Type B pancreatic cell (in vitro differentiated cells): ENCODE measurements around the gene SLC38A10. TPM values are rescaled to one million over a fixed set of nuclear protein-coding genes. Genes with fewer than 3 reads are reported as not detected.
"Not testable (repeated sequence)": the region's sequence is repeated elsewhere in the genome, so short reads cannot be mapped to it uniquely, and the experiment has no call there.

ENCODE experiments used
- DNase-seq: peaks from one replicate; pipeline ENCODE4 v3.0.0; 2021; ENCODE audit warnings: mixed read lengths; ENCODE audit not compliant: unreplicated experiment; ENCODE audit errors: extremely low spot score
- H3K27ac Mint-ChIP-seq: 2 replicates; pipeline ENCODE4 v1.8.0; 2021; ENCODE audit warnings: mild to moderate bottlenecking, mixed read lengths
- H3K27me3 Mint-ChIP-seq: 2 replicates; pipeline ENCODE4 v1.8.0; 2021; ENCODE audit warnings: mixed read lengths
- H3K36me3 Mint-ChIP-seq: 2 replicates; pipeline ENCODE4 v1.8.0; 2021; ENCODE audit warnings: mixed read lengths
- H3K4me1 Mint-ChIP-seq: one replicate; pipeline ENCODE4 v1.8.0; 2021; ENCODE audit warnings: mixed read lengths; ENCODE audit not compliant: unreplicated experiment
- H3K4me3 Mint-ChIP-seq: 2 replicates; pipeline ENCODE4 v1.8.0; 2021; ENCODE audit warnings: mild to moderate bottlenecking, mixed read lengths
- H3K9me3 Mint-ChIP-seq: 2 replicates; pipeline ENCODE4 v1.8.0; 2021; ENCODE audit warnings: mixed read lengths
- total RNA-seq: library from RNA; stranded (reverse); gene quantifications from 2 replicates; pipeline ENCODE4 v1.2.1, GENCODE V29; 2021; ENCODE audit warnings: low replicate concordance
- TF ChIP-seq, protein P1 (sequence below): fragments of 200-600 bp; sonication (generic); conservative IDR thresholded peaks from 2 replicates; pipeline ENCODE4 v1.5.0; 2021; ENCODE audit warnings: antibody characterized with exemption, mild to moderate bottlenecking

SLC38A10 gene
- total RNA-seq, 1 donor from 2014 or later: 85.0 TPM

DNA sequence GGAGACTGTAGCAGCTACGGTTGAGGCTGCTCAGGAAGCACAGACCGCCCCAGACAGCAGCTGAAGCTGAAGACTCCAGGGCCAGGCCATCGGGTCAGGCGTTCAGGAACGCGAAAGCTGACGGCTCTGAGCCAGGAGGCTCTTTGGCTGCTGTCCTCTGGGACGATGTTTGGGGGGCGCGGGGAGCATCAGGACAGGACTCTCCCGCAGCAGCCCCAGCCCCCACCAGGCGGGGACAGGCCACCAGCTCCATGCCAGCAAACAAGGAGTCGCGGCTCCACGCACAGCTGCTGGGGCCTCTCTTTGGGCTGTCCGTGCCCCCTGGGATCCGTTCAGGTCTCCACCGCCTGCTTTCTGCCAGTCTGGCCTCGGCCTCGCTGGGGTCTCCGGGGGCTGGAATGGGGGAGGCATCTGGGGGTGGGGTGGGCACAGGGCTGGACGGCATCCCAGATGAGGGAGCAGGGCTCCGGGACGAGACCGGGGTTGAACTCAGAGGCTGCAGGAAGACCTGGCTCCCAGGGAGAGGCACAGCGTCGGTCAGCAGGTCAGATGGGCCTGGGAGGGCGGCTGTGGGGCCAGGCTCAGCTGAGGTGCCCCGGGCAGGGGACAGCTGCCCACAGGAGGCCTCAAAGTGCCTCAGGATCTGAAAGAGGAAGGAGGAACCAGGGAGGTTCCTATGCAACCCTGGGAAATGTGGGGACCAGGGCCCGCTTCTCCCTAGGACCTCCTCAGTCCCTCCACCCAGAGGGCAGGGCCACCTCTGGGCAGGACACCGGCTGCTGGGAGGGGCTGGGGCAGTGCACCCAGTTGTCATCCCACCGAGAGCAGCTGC is 66.1 kb downstream of the SLC38A10 start:
- H3K4me1 Mint-ChIP-seq: no peaks in the 10 kb centered on the region
- no peak for DNase-seq
- H3K27ac Mint-ChIP-seq: no peak overlapping the region
- TF ChIP-seq, protein P1, sequence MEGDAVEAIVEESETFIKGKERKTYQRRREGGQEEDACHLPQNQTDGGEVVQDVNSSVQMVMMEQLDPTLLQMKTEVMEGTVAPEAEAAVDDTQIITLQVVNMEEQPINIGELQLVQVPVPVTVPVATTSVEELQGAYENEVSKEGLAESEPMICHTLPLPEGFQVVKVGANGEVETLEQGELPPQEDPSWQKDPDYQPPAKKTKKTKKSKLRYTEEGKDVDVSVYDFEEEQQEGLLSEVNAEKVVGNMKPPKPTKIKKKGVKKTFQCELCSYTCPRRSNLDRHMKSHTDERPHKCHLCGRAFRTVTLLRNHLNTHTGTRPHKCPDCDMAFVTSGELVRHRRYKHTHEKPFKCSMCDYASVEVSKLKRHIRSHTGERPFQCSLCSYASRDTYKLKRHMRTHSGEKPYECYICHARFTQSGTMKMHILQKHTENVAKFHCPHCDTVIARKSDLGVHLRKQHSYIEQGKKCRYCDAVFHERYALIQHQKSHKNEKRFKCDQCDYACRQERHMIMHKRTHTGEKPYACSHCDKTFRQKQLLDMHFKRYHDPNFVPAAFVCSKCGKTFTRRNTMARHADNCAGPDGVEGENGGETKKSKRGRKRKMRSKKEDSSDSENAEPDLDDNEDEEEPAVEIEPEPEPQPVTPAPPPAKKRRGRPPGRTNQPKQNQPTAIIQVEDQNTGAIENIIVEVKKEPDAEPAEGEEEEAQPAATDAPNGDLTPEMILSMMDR: no peak
- no peak overlapping the region for H3K4me3 Mint-ChIP-seq
- no peaks in the 10 kb centered on the region for H3K9me3 Mint-ChIP-seq
- H3K36me3 Mint-ChIP-seq: peaks cover 14% of the 10 kb centered on the region
- no peaks in the 10 kb centered on the region for H3K27me3 Mint-ChIP-seq

- Mint-ChIP-seq H3K27ac (no peak overlapping the region), H3K27me3 (peaks cover 3% of the 10 kb centered on the region), H3K36me3 (peaks cover 14% of the 10 kb centered on the region), H3K4me1 (peaks cover 5% of the 10 kb centered on the region), H3K4me3 (no peak overlapping the region), H3K9me3 (no peaks in the 10 kb centered on the region)
- TF ChIP-seq, protein P1: no peak
- no peak for DNase-seq
These were observed 66.7 kb downstream of the SLC38A10 start for GRCh38 chr17:81228420-81228819.

GRCh38 chr17:81227630-81228029 is 67.5 kb downstream of the SLC38A10 start:
- not testable (repeated sequence) for DNase-seq, H3K9me3 Mint-ChIP-seq, H3K4me1 Mint-ChIP-seq, H3K27me3 Mint-ChIP-seq, H3K27ac Mint-ChIP-seq, H3K4me3 Mint-ChIP-seq
- peaks cover 14% of the 10 kb centered on the region for H3K36me3 Mint-ChIP-seq

DNA sequence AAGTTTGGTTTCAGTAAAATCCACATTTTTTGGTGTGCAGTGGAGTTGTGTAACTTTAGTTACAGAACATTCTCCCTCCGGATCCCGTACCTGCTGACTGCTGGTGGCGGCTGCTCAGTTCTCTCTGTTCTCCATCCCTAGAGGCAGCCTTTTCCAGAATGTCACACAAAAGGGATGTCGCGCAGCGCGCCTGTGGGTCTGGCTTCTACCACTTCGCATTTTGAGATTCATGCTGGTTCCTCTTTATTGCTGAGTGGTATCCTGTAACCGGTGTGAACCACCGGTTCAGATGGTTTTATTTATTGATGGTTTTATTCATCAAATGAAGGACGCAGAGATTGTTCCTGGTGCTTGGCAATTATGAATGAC is 71.4 kb downstream of the SLC38A10 start:
- peak overlapping the region; percentile 83 for H3K27ac Mint-ChIP-seq
- H3K4me3 Mint-ChIP-seq: peak overlapping the region; percentile 84
- H3K27me3 Mint-ChIP-seq: peaks cover 3% of the 10 kb centered on the region
- DNase-seq: no peak
- no peaks in the 10 kb centered on the region for H3K9me3 Mint-ChIP-seq
- peaks cover 5% of the 10 kb centered on the region for H3K36me3 Mint-ChIP-seq
- TF ChIP-seq, protein P1: no peak
- peaks cover 12% of the 10 kb centered on the region for H3K4me1 Mint-ChIP-seq

DNA sequence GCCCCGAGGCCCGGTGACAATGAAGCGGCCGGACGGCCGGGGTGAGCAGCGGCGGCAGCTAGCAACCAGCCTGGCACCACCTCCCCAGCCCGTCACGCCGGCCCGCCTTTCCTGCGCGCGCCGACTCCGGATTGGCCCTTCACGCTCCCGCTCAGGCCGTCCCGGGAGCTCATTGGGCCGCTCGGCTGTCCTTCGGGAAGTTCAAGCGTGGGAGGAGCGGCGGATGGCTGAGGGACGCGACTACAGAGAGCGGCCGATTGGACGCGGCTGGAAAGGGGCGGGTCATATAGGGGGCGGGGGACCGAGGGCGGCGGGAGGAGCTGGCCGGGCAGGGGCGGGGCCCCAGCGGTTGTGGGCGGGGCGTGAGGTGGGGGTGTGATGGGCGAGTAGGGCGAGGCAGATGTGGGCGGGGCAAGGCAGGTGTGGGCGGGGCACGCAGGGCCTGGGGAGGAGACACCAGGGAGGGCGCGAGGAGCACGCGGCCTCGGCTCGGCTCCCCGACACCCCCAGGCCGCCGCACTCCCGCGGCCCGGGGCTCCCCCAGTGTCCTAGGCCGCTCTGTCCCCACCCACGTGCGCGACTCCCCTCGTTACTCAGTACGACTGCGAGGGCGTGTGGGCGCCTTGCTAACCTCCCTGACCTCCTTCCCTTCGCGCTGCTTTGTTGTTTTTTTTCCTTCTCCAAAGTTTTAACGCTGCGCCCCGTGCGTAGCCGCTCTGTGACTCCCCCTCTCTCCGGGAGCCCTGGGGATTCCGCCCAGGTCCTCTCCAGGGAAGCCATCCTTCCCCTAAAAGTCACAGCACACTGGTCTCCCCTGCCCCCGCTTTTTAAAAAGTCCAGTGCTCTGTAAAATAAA is 72.0 kb downstream of the SLC38A10 start, which contains the start of gene CEP131:
Gene CEP131, minus strand, starts transcription at position 60 of the 856 bp plus-strand sequence. CDS start 2,909 bp downstream, outside the sequence.
- Mint-ChIP-seq H3K27ac (peak within 1 kb of the TSS; percentile 83), H3K9me3 (no peaks in the 10 kb centered on the region), H3K36me3 (peaks cover 5% of the 10 kb centered on the region), H3K4me3 (peak within 1 kb of the TSS; percentile 85), H3K4me1 (peaks cover 12% of the 10 kb centered on the region), H3K27me3 (peaks cover 3% of the 10 kb centered on the region)
- DNase-seq: peak; percentile 100
- TF ChIP-seq, protein P1: no peak

GRCh38 chr17:81222620-81222905 is 72.5 kb downstream of the SLC38A10 start:
- H3K36me3 Mint-ChIP-seq: peaks cover 4% of the 10 kb centered on the region
- peak overlapping the region; percentile 85 for H3K4me3 Mint-ChIP-seq
- no peak overlapping the region for H3K27ac Mint-ChIP-seq
- peaks cover 3% of the 10 kb centered on the region for H3K27me3 Mint-ChIP-seq
- TF ChIP-seq, protein P1: no peak
- DNase-seq: no peak
- no peaks in the 10 kb centered on the region for H3K9me3 Mint-ChIP-seq
- H3K4me1 Mint-ChIP-seq: peaks cover 12% of the 10 kb centered on the region
